Liver (tissue), 3 donors: Measurements from ENCODE around the gene EIF3K.

Experiments used
- CTCF ChIP-seq: fragments of 150-350 bp; IDR thresholded peaks from 2 replicates; pipeline ENCODE4 v1.5.1; 2017; ENCODE audit warnings: improper control_type of control experiment, low read depth, low read length; ENCODE audit not compliant: missing input control
- EGR1 ChIP-seq, 2 donors: IDR thresholded peaks; 2 replicates each; pipeline ENCODE4 v1.6.1; 2016 to 2018; ENCODE audit warnings: antibody characterized with exemption in 2 of 2, low read depth in 2 of 2
- FOXA2 ChIP-seq: IDR thresholded peaks from 2 replicates; pipeline ENCODE4 v1.6.1; 2016; ENCODE audit warnings: antibody characterized with exemption
- GABPA ChIP-seq, 2 donors: IDR thresholded peaks in 1 of 2; conservative IDR thresholded peaks in 1 of 2; 2 replicates each; pipeline ENCODE4 v1.6.1; 2016; ENCODE audit warnings: antibody characterized with exemption in 2 of 2, mild to moderate bottlenecking in 1 of 2, moderate library complexity in 1 of 2
- HNF4A ChIP-seq, 2 donors: conservative IDR thresholded peaks; 2 replicates each; pipeline ENCODE4 v1.6.1; 2016; ENCODE audit warnings: antibody characterized with exemption in 2 of 2, mild to moderate bottlenecking in 2 of 2
- JUND ChIP-seq, 2 donors: IDR thresholded peaks; 2 replicates each; pipeline ENCODE4 v1.6.1; 2016; ENCODE audit warnings: antibody characterized with exemption in 2 of 2
- NR2F2 ChIP-seq: IDR thresholded peaks from 2 replicates; pipeline ENCODE4 v1.6.1; 2016; ENCODE audit warnings: antibody characterized with exemption
- RAD21 ChIP-seq, 2 donors: IDR thresholded peaks; 2 replicates each; pipeline ENCODE4 v1.6.1; 2016; ENCODE audit warnings: antibody characterized with exemption in 2 of 2, mild to moderate bottlenecking in 2 of 2
- REST ChIP-seq: IDR thresholded peaks from 2 replicates; pipeline ENCODE4 v1.6.1; 2016; ENCODE audit warnings: antibody characterized with exemption, mild to moderate bottlenecking
- YY1 ChIP-seq: IDR thresholded peaks from 2 replicates; pipeline ENCODE4 v1.6.1; 2016; ENCODE audit warnings: antibody characterized with exemption, mild to moderate bottlenecking
- TF ChIP-seq, protein P1 (sequence below): IDR thresholded peaks from 2 replicates; pipeline ENCODE4 v1.6.1; 2016; ENCODE audit warnings: antibody characterized with exemption
- TF ChIP-seq, protein P2 (sequence below): IDR thresholded peaks from 2 replicates; pipeline ENCODE4 v1.6.1; 2016; ENCODE audit warnings: antibody characterized with exemption
- donor health status: healthy.
- donor health status: healthy.

- TF ChIP-seq CTCF (no peak), JUND (IDR thresholded peaks at IDR 0.05) (no peak), REST (no peak), GABPA (IDR thresholded peaks at IDR 0.05 in 1 of 2, conservative IDR thresholded peaks at IDR 0.05 in 1 of 2) (no peak), EGR1 (IDR thresholded peaks at IDR 0.05; ENCODE audit: low read depth in 2 of 2) (no peak), NR2F2 (no peak), HNF4A (conservative IDR thresholded peaks at IDR 0.05) (no peak), RAD21 (IDR thresholded peaks at IDR 0.05) (no peak), YY1 (no peak), FOXA2 (no peak)
- TF ChIP-seq, protein P1, sequence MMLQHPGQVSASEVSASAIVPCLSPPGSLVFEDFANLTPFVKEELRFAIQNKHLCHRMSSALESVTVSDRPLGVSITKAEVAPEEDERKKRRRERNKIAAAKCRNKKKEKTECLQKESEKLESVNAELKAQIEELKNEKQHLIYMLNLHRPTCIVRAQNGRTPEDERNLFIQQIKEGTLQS, result no peak
- TF ChIP-seq, protein P2, sequence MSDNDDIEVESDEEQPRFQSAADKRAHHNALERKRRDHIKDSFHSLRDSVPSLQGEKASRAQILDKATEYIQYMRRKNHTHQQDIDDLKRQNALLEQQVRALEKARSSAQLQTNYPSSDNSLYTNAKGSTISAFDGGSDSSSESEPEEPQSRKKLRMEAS, result no peak
Measured at GRCh38 chr19:38674388-38675171, 55.6 kb downstream of the EIF3K start.
